PC-9 (cell line): ENCODE measurements around the gene POLA2.

Experiments used
- CTCF ChIP-seq: fragments of 200-600 bp; sonication (generic); conservative IDR thresholded peaks from 2 replicates; pipeline ENCODE4 v1.6.1; 2017; ENCODE audit warnings: mixed run types, antibody characterized with exemption, mild to moderate bottlenecking, moderate library complexity
- EZH2 ChIP-seq: fragments of 200-600 bp; sonication (generic); IDR thresholded peaks from 2 replicates; pipeline ENCODE4 v1.8.0; 2017; ENCODE audit warnings: antibody characterized with exemption, low read depth

GRCh38 chr11:65310215-65310614 is 48.5 kb downstream of the POLA2 start:
- TF ChIP-seq CTCF (no peak), EZH2 (no peak)
